DMS79 treated with DMSO at 0.1 percent for 48 hours (cell line): ENCODE results near the gene CLASP1.
A peak's percentile ranks its signal among the peaks of the same experiment; 100 is the strongest.
"Not testable (repeated sequence)": the region's sequence is repeated elsewhere in the genome, so short reads cannot be mapped to it uniquely, and the experiment has no call there.

Source experiments
- DNase-seq: peaks from one replicate; lab custom pipeline; 2025; lab: John Stamatoyannopoulos, UW

The CLASP1 gene

DNA sequence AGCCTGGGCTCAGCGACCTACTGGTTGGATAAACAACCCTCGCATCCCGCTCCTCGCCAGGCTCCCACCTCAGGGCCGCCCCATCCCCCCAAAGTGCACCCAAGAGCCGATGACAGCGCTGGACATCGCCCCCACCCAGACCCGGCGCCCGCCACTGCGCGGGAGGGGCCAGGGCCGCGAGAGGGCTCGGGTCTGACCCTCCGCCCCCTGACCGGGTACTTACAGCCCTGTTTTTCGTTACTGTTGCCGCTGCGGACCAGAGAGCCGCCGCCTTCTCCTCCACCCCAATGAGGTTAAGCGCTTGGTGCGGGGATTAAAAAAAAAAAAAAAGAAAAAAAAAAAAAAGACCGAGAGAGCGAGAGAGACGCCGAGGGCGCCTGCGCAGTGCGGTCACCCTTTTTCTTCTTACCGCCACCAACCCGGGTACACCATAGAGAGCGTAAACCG, at the start of gene CLASP1:
CLASP1 (minus strand) TSS at position 314 of the 447 bp plus-strand sequence. CDS start 43,567 bp downstream, outside the sequence.
- DNase-seq = no peak

DNA sequence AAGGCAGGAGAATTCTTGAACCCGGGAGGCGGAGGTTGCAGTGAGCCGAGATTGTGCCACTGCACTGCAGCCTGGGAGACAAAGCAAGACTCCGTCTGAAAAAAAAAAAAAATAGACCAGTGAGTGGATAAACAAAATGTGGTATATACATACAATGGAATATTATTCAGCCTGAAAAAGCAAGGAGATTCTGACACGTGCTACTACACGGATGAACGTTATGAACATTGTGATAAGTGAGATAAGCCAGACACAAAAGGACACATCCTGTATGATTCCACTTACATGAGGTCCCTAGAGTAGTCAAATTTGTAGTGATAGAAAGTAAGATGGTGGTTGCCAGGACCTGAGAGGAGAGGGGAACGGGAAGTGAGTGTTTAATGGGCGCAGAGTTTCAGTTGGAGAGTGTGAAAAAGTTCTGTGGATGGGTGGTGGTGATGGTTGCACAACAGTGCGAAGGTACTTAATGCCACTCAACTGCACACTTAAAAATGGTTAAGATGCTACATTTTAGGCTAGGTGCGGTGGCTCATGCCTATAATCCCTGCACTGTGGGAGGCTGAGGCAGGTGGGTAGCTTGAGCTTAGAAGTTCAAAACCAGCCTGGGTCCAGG, 49.2 kb upstream of the CLASP1 start:
- no peak for DNase-seq

DNA sequence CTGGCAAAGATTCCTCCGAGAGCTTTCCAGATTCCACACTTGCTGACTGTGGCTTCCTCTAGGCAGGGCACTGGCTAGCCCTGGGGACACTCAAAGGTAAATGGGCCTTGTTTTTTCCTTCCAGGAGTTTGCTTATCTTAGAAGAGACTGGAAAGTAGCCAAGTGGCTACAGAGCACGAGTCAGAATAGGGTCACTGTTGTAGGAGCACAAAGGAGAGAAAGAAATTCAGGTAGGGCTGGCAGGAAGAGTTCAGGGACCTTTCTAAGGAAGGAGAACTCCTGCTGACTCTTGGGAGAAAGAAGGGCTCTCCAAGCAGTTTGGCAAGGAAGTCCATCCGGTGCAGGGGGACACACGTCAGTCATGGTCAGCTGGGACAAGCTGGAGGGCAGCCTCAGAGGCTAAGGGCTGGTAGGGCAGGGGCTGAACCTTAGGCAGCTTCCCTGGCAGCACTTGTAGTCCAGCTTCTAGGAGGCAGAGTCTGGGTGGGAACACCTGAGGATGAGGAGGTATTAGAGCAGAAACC, 47.9 kb upstream of the CLASP1 start:
- peak; percentile 85 for DNase-seq

DNA sequence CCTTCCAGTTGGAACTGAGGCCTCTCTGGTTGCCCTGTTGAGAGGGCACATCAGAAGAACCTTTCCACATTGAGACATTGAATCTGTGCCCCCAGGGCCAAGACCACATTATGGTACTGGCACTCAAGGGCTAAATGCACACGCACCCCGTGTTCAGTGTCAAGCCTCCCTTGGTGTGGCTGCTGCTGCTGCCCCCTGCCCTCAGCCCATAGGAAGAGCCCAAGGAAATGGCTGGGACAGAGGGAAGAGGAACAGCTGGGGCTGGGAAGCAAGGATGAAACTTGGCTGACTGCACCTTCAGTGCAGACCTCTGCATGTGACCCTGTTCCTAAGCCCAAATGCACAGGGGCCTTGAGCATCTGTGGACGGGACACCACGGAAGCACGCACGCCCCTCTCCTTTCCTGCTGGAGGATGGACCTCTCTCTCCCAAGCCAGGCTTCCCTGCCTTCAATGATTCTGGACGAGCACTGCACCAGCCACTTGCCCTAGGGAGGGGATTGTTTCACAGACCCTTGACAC, 47.2 kb upstream of the CLASP1 start:
- no peak for DNase-seq

DNA sequence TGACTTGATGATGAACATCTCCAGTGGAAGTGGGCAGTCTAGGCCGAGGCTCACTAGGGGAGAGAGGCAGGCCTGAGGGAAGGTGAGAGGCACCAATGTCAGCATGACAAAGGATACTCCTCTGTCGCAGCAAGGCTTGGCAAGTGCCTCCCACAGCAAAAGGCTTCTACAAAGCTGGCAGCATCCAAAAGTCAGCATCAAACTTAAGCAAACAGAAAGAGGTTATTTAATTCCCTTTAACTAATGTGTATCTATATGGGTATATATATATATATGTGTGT, 45.8 kb upstream of the CLASP1 start:
- DNase-seq = no peak

DNA sequence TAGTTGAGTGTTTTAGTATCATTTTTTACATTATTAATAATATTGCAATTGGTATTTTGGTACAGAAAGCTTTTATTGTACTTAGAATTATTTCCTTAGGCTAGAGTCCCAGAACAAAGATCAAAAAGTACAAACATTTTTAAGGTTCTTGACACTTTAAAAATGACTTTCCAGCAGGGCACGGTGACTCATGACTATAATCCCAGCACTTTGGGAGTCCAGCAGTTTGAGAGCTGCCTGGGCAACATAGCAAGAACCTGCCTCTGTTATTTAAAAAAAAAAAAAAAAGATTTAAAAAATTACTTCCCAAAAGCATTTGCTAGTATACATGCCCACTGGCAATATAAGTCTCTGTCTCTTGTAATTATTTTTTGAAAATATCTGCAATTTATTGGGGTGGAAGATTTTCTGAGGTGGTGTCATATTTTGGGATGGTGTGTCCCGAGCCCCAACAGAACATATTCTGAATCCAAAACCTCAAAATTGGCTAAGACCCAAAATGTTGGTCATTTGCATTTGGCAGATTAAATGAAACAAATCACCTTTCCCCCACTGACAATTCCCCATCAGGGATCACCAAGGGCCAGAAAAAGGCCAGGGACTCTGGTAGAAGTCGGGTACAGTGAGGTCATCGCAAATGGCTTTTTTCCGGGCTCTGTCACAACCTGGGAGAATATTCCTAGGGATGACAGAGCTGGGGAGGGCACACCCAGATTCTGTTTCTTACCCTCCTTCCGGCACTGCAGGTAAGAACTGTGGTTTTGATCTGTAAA, 45.3 kb upstream of the CLASP1 start:
- DNase-seq = no peak

DNA sequence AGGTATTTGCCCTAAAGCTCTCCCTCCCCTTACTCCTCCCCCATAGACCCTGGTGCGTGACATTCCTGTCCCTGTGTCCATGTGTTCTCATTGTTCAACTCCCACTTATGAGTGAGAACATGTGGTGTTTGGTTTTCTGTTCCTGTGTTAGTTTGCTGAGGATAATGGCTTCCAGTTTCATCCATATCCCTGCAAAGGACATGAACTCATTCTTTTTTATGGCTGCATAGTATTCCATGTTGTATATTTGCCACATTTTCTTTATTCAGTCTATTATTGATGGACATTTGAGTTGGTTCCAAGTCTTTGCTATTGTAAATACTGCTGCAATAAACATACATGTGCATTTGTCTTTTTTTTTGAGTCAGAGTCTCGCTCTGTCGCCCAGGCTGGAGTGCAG, 41.3 kb upstream of the CLASP1 start:
- not testable (repeated sequence) for DNase-seq

DNA sequence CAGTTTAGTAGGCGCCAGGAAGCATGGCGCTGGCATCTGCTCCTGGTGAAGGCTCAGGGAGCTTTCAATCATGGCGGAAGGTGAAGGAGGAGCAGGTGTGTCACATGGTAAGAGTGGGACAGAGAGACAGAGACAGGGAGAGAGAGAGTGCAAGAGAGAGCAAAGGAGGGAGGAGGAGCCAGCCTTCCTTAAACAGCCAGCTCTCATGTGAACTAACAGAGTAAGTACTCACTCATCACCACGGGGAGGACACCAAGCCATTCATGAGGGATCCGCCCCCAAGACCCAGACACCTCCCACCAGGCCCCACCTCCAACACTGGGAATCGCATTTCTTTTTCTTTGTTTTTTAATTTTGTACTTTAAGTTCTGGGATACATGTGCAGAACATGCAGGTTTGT, 40.8 kb upstream of the CLASP1 start:
- no peak for DNase-seq

DNA sequence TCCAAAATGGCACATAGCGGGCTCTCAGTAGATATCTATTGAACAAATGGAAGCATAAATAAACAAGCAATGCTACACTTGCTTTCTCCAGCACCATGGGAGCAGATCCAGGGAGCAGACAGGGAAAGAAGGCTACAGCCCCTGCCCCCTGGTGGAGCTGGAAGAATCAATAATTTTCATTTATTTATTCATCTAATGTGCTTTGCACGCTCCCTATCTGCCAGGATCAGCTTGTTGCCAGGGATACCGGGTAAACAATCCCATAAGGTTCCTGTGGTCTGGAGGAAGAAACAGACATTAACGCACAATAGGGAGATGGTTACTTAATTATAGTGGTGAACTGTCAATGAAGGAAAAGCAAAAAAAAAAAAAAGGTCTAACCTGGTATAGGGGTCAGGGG, 40.1 kb upstream of the CLASP1 start:
- no peak for DNase-seq

DNA sequence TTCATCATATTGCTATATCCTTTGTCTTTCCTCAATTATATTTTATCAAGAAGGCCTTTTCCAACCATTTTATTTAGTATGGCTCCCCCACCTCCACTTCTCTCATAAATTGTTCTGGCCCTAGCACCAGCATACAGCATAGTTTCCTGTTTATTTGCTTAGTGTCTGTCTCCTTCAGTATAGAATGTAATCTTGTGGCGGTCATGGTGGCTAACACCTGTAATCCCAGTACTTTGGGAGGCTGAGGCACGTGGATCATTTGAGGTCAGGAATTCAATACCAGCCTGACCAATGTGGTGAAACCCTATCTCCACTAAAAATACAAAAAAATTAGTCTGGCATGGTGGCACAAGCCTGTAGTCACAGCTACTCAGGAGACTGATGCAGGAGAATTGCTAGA, 39.6 kb upstream of the CLASP1 start:
- no peak for DNase-seq

DNA sequence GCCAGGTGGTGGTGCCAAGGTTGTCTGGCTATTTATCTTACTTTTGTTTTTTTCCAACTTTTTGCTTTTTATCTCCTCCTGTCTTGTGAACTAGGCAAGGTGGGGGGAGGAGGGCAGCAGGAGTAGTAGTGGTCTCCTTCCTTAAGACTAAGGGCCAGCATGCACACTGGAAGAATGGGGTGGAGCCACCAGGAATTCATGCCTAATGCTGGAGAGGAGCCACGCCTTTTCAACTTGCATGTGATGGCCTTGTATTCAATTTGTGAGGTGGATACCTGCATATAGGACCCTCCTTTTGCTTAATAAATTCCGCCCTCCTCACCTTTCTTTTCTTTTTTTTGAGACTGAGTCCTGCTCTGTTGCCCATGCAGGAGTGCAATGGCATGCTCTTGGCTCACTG, 37.6 kb upstream of the CLASP1 start:
- no peak for DNase-seq

DNA sequence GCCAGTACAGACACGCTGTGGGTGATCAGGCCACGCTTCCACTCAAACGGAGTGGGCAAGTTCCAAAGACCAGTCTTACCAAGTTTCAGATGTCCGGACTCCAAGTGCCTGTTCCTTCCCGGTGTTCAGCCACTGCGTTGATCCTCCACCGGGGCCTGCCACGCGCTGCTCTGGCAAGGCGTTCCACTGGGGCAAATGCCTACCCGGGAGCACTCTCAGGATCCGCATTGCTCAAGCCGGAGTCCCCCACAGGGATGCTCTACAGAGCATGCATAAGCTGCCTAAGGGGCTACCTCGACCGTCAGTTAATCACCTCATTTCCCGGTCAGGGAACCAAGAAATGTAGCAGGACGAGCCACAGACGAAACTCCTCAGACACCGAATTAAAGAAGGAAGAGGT, 37.0 kb upstream of the CLASP1 start:
- DNase-seq = no peak

DNA sequence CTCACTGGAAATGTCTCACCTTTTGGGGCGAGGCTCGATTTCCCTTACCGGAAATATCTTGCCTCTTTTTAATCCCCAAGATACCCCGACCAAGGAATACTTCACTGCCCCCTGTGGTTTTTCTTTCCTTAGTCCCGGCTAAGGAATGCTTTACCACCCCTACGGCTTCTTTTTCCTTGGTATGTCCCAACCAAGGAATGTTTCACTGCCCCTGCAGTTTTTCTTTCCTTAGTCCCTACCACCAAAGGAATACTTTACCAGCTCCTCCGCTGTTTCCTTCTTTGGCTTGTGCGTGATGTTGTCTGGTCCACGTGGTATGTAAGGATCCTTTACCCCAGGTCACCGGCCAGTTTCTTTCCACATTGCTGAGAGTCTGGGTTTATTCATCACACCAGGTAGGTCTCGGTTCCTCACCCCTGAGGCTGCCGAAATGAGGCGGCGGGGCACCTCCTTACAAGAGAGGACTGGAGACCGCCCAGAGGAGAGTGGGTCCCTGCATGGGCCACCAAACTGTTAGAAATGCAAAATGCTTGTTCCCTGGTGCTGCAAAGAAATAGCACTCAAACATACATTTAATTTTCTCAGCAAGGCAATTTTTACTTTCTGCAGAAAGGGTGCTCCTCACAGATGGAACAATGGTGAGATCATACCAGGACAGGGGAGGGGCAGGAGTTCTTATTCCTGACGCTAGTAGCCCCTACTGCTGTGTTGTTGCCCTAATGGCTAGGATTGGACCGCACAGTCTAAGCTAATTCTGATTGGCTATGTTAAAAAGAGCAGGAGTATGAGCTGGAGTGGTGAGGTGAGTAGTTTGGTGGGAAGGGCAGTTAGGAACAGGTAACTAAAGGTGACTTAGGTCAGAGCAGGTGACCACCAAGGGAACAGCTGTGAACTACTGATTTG, 33.4 kb upstream of the CLASP1 start:
- no peak for DNase-seq

DNA sequence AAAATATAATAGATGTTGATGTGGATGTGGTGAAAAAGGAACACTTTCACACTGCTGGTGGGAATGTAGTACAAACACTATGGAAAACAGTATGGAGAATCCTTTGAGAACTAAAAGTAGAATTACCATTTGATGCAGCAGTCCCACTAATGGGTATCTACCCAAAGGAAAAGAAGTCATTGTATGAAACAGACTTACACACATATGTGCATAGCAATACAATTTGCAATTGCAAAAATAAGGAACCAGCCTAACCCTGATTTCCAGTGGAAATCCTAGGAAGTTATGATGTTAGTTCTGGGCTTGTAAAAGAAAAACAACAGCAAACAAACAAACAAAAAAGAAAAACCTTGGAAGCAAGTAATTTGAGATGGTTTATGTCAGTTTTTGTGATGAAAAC, 28.6 kb upstream of the CLASP1 start:
- no peak for DNase-seq

DNA sequence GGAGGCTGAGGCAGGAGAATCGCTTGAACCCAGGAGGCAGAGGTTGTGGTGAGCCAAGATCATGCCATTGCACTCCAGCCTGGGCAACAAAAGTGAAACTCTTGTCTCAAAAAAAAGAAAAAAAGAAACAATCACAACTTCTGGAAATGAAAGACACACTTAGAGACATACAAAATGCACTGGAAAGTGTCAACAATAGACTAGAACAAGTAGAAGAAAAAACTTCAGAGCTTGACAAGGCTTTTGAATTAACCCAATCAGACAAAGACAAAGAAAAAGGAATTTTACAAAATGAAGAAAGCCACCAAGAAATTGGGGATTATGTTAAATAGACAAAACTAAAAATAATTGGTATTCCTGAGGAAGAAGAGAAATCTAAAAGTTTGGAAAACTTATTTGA, 22.4 kb upstream of the CLASP1 start:
- not testable (repeated sequence) for DNase-seq

DNA sequence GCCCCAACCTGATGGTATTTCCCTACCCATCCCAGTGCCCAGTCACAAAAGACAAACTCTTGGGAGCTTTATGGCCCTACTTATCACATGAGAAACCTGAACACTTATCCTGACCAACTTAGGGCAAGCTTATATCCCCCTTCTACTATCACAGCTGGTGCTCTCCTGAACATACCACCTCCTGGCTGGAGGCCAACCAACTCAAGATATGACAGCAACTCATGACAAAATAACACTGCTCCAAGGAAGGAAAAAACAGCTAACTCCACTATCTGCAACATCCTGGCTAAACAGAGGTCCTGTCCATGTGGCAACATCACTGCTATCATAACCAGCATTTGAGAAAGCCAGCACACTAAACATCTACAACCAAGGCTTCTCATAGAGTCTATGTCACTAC, 20.9 kb upstream of the CLASP1 start:
- no peak for DNase-seq

DNA sequence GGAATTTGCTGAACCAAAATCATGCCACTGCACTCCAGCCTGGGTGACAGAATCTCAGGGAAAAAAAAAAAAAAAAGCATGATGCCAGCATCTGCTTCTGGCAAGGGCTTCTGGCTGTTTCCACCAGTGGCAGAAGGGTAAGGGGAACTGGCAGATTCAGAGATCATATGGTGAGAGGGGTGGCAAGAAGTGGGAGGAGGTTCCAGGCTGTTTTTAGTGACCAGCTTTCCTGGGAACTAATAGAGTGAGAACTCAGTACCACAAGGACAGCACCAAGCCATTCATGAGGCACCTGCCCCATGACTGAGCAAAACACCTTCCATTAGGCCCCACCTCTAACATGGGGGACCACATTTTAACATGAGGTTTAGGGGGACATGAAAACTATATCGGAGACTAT, 18.4 kb upstream of the CLASP1 start:
- DNase-seq = no peak

DNA sequence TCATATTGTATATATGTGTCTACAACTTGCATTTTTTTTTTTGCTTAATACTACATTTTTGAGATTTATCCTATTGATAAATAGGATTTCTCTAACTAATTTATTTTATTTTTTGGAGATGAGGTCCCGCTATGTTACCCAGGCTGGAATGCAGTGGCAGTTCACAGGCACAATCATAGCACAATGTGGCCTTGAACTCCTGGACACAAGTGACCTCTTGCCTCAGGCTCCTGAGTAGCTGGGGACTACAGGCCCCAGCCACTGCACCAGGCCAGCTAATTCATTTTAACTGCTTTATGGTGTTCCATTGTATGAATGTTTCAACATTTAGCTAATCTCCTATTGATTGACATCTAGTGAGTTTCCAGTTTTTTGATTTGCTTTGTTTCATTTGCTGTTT, 16.8 kb upstream of the CLASP1 start:
- no peak for DNase-seq

DNA sequence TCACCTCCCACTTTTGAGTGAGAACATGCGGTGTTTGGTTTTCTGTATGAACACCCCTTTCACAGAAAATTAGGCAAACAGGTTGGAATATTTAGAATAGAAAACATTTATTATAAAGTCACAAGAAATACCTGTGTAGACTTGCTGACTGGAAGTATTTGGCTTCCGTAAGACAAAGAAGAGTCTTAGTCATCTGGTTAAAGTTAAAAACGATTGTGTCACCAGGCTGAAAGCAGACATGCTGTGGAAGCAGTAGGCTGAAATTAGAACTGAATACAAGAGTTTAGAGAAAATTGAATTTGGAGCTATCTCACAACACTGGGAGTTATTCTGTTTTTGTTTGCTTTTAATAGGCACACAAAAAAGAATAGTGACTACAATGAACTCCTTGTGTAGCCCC, 16.2 kb upstream of the CLASP1 start:
- DNase-seq = no peak

DNA sequence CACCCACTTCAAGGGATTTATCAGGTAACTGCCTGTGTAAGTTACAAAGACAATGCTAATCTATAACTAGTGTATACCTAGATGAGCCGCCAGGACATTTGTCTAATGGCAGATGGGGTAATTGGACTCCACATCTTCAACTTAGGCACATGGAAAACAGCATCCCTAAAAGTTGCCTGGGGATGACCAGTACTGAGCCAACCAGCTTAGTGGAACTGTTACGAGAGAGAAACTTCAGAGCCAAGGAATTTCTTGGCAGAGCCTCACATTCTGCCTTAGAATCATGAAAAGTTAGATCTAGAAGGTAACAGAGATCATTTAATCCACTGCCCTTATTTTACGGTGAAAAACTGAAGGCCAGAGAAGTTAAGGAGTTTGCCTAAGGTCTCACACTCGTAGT, 15.5 kb upstream of the CLASP1 start:
- DNase-seq = no peak

DNA sequence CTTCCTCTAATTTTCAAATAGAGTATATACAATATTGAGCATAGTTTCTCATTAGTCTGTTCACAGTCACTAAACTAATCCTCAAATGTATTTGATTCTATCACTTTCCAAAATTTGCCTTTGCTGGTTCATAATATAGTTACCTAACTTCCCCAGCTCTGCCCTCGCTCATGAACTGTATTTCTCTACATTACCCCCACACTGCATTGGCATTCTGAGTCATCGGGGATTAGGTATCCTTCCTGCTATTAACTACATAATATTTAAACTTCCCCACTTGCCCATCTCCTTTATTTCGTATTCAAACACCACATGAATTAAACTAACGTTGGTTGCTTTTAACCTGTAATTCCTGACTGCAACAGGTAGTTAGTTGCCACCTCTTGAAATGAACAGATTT, 14.8 kb upstream of the CLASP1 start:
- DNase-seq = no peak

DNA sequence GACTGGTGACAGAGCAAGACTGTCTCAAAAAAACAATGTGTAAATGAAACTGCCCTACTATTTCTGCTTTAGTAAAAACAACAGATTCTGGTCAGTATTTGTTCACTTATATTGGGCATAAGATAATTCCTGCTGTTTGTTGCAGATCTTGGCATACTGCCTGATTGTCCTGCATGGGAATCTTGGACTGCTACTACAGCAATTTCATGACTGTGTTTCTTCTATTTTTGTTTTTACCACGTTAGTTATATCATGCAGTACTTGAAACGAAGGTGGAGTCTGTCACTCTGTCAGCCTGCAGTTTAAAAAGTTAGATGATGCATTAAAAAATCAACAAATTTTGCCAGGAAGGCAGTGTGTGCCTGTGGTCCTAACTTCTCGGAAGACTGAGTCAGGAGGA, 14.2 kb upstream of the CLASP1 start:
- DNase-seq = no peak

DNA sequence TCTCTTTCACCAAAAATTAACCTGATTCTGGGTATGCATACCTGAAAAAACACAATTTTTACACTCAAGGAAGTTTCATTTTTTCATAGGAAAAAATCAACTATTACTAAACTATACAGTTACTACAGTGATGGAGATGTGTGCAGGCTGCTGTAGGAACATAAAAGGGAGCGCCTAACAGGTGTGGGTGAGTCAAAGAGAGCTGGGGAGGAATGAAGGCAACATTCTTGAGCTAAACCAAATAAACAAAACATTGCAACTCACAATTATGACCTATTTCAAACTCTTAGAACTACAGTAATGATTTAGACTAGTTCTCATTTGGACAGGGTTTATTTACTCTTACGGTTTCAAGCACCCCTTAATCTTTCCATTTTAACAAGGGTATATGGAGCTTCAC, 13.4 kb upstream of the CLASP1 start:
- DNase-seq = no peak
